ENCODE results near the gene PODXL2. TPM values are rescaled to one million over a fixed set of nuclear protein-coding genes. Genes with fewer than 3 reads are reported as not detected.

The PODXL2 gene
- total RNA-seq, 1 experiment from 2014 or later: 15.3 TPM

DNA sequence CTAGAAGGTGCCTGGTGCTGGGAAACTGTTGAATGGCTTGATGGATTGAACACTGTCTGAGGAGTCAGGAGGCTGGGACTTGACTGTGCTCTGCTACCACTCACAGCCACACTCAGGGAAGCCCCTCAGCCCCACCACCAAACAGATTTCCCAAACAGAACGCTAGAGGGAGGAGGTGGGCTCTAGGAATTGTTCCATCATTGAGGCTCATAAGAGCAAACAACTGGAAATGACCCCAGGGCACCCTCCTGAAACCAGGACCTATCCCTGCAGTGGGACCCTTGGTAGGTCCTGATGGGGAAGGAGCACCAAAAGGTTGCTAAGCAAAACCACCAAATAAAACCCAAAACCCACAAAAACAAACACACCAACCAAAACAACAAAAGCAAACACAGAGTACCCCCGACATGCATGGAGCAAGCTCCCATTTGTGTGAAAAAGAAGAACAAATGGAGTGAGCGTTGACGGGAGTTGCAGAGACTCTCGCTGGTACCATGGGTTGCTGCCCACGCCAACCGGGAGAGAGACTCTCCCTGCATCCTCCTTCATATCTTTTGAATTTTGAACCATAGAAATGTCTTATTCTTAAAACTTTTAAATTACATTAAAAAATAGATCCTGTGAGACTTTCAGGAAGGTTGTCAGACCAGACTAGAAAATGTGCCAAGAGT is 89.4 kb downstream of the PODXL2 start:
- no peaks in the 10 kb centered on the region for H3K36me3 ChIP-seq (ENCODE audit: control insufficient read depth, insufficient read depth, low read length)
- H3K4me3 ChIP-seq (ENCODE audit: low read depth in 2 of 2, low read length in 2 of 2): no peak overlapping the region
- TF ChIP-seq TCF7L2 (IDR thresholded peaks at IDR 0.05; ENCODE audit: low read depth, low read length) (no peak), REST (IDR thresholded peaks at IDR 0.05; ENCODE audit: insufficient read depth in 1 of 2, low read depth in 2 of 2, low read length in 1 of 2) (no peak), POLR2AphosphoS5 (IDR thresholded peaks at IDR 0.05; ENCODE audit: low read depth, low read length) (no peak), SIN3A (IDR thresholded peaks at IDR 0.05; ENCODE audit: borderline replicate concordance, insufficient read depth, low read depth, low read length) (no peak)
- TF ChIP-seq, protein P1, sequence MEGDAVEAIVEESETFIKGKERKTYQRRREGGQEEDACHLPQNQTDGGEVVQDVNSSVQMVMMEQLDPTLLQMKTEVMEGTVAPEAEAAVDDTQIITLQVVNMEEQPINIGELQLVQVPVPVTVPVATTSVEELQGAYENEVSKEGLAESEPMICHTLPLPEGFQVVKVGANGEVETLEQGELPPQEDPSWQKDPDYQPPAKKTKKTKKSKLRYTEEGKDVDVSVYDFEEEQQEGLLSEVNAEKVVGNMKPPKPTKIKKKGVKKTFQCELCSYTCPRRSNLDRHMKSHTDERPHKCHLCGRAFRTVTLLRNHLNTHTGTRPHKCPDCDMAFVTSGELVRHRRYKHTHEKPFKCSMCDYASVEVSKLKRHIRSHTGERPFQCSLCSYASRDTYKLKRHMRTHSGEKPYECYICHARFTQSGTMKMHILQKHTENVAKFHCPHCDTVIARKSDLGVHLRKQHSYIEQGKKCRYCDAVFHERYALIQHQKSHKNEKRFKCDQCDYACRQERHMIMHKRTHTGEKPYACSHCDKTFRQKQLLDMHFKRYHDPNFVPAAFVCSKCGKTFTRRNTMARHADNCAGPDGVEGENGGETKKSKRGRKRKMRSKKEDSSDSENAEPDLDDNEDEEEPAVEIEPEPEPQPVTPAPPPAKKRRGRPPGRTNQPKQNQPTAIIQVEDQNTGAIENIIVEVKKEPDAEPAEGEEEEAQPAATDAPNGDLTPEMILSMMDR (IDR thresholded peaks at IDR 0.05): no peak
- intact Hi-C loops (cut with micrococcal nuclease; ENCODE audit: unreplicated experiment) (no loop called here), in situ Hi-C loops (cut with HindIII; ENCODE audit: low pct_unique_long_range_greater_than_20kb, low sequenced_read_pairs) (no loop called here)
- no peak overlapping the region for H3K27ac ChIP-seq (ENCODE audit: low read length)
- H3K27me3 ChIP-seq (ENCODE audit: control insufficient read depth, insufficient read depth, low read length): peaks cover 7% of the 10 kb centered on the region; the same call in 1 of the 2 replicates
- H3K4me1 ChIP-seq (ENCODE audit: control insufficient read depth, insufficient read depth, low read length): no peaks in the 10 kb centered on the region
- H3K9me3 ChIP-seq (ENCODE audit: control insufficient read depth, insufficient read depth, low read depth, low read length): no peaks in the 10 kb centered on the region
- CTCF ChIA-PET: no interaction called here
- BruUV-seq (replicated peaks): no TSS peak
- DNase-seq (ENCODE audit: low read depth, low spot score) (no peak), ATAC-seq (no peak)
- POLR2A ChIA-PET: no interaction called here

- BruUV-seq (replicated peaks): no TSS peak
- intact Hi-C loops (cut with micrococcal nuclease; ENCODE audit: unreplicated experiment): no loop called here
- Histone ChIP-seq H3K9me3 (ENCODE audit: control insufficient read depth, insufficient read depth, low read depth, low read length) (no peaks in the 10 kb centered on the region), H3K36me3 (ENCODE audit: control insufficient read depth, insufficient read depth, low read length) (no peaks in the 10 kb centered on the region), H3K4me3 (ENCODE audit: low read depth in 2 of 2, low read length in 2 of 2) (no peak overlapping the region), H3K4me1 (ENCODE audit: control insufficient read depth, insufficient read depth, low read length) (no peaks in the 10 kb centered on the region), H3K27me3 (ENCODE audit: control insufficient read depth, insufficient read depth, low read length) (peaks cover 7% of the 10 kb centered on the region; the same call in 1 of the 2 replicates), H3K27ac (ENCODE audit: low read length) (no peak overlapping the region)
- no peak for TF ChIP-seq POLR2AphosphoS5 (IDR thresholded peaks at IDR 0.05; ENCODE audit: low read depth, low read length)
- no peak for TF ChIP-seq REST (IDR thresholded peaks at IDR 0.05; ENCODE audit: insufficient read depth in 1 of 2, low read depth in 2 of 2, low read length in 1 of 2)
- TF ChIP-seq SIN3A (IDR thresholded peaks at IDR 0.05; ENCODE audit: borderline replicate concordance, insufficient read depth, low read depth, low read length): no peak
- no peak for TF ChIP-seq TCF7L2 (IDR thresholded peaks at IDR 0.05; ENCODE audit: low read depth, low read length)
- TF ChIP-seq, protein P1 (IDR thresholded peaks at IDR 0.05): no peak
- ChIA-PET CTCF (no interaction called here), POLR2A (no interaction called here)
- no peak for DNase-seq (ENCODE audit: low read depth, low spot score)
- in situ Hi-C loops (cut with HindIII; ENCODE audit: low pct_unique_long_range_greater_than_20kb, low sequenced_read_pairs): no loop called here
- no peak for ATAC-seq
Observed at GRCh38 chr3:127718916-127719290, 89.9 kb downstream of the PODXL2 start.

Measured in Panc1 (cell line).